Tibial nerve (tissue), 4 donors: ENCODE data around the gene CLPTM1. TPM values are rescaled to one million over a fixed set of nuclear protein-coding genes. Genes with fewer than 3 reads are reported as not detected.

Source experiments
- DNase-seq, 2 donors: peaks; one replicate each; pipeline ENCODE4 v3.0.0-alpha.2; 2019; ENCODE audit warnings: low spot score in 2 of 2
- H3K27ac ChIP-seq, 4 donors: fragments of 200-600 bp; sonication (generic) in 3 of 4; one replicate each; pipeline ENCODE4 v1.5.1; 2017 to 2019; ENCODE audit warnings: mild to moderate bottlenecking in 1 of 4
- H3K27me3 ChIP-seq, 2 donors: fragments of 200-600 bp; sonication (generic) in 1 of 2; one replicate each; pipeline versions ENCODE4 v1.5.1 to v1.6.0; 2017 to 2019
- H3K36me3 ChIP-seq, 3 donors: fragments of 200-600 bp; sonication (generic); one replicate each; pipeline ENCODE4 v1.5.1; 2018 to 2019
- H3K4me1 ChIP-seq, 4 donors: fragments of 200-600 bp; sonication (generic) in 3 of 4; one replicate each; pipeline ENCODE4 v1.5.1; 2017 to 2019
- H3K4me3 ChIP-seq, 4 donors: fragments of 200-600 bp; sonication (generic) in 3 of 4; one replicate each; pipeline ENCODE4 v1.5.1; 2017 to 2019; ENCODE audit warnings: mild to moderate bottlenecking in 1 of 4, moderate library complexity in 1 of 4
- H3K9me3 ChIP-seq, 4 donors: fragments of 200-600 bp; sonication (generic) in 3 of 4; one replicate each; pipeline ENCODE4 v1.5.1; 2017 to 2019
- EP300 ChIP-seq, 2 donors: sonication (generic); formaldehyde crosslinking; IDR thresholded peaks; one replicate each; pipeline ENCODE4 v1.6.1; 2017; ENCODE audit warnings: antibody characterized with exemption in 2 of 2, mild to moderate bottlenecking in 1 of 2
- POLR2A ChIP-seq, 2 donors: fragments of 450-650 bp; IDR thresholded peaks; one replicate each; pipeline ENCODE4 v1.6.1; 2017; ENCODE audit warnings: antibody characterized with exemption in 2 of 2, mild to moderate bottlenecking in 2 of 2, moderate library complexity in 2 of 2
- WGBS, 2 donors: methylation state at CpG; one replicate each; pipeline ENCODE4 v1.1.5; 2018; 5-methylcytosine and 5-hydroxymethylcytosine counted together
- total RNA-seq, 4 donors: library from RNA; depleted of rRNA; stranded (reverse); fragments of >200 nt; gene quantifications; one replicate each; pipeline ENCODE4 v1.1.0, GENCODE V29; 2016
- TF ChIP-seq, protein P1 (sequence below), 5 experiments: fragments of 200-600 bp in 3 of 5; fragments of 450-650 bp in 2 of 5; sonication (generic) in 3 of 5; IDR thresholded peaks; one replicate each; pipeline ENCODE4 v1.5.1; 2016 to 2019; ENCODE audit warnings: antibody characterized with exemption in 5 of 5, mild to moderate bottlenecking in 3 of 5, moderate library complexity in 2 of 5

Gene CLPTM1
- total RNA-seq, 4 donors from 2014 or later: 52.3 to 89.4 (median 74.5) TPM

DNA sequence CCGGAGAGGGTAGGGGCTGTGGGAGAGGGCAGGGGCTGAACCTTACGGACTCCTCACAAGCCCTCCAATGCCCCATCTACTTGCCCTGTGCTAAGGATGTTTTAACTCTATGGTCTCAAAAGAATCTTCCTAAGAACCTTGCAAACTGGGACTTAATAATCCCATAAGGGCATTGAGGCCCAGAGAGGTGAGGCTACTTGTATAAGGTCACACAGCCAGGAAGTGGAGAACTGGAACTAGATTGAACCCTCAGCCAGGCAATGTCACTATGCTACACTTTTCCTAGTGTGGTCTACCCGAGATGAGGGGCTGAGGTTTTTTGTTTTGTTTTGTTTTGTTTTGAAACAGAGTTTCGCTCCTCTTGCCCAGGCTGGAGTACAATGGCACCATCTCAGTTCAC, 23.6 kb upstream of the CLPTM1 start:
- Histone ChIP-seq H3K9me3 (no peaks in the 10 kb centered on the region), H3K4me3 (no peak overlapping the region), H3K4me1 (peaks cover 0 to 21% (median 10%) of the 10 kb centered on the region in 4 donors), H3K27me3 (no peaks in the 10 kb centered on the region), H3K27ac (no peak overlapping the region), H3K36me3 (no peaks in the 10 kb centered on the region)
- no peak for DNase-seq
- TF ChIP-seq EP300 (IDR thresholded peaks at IDR 0.05) (no peak), POLR2A (IDR thresholded peaks at IDR 0.05) (no peak)
- TF ChIP-seq, protein P1, sequence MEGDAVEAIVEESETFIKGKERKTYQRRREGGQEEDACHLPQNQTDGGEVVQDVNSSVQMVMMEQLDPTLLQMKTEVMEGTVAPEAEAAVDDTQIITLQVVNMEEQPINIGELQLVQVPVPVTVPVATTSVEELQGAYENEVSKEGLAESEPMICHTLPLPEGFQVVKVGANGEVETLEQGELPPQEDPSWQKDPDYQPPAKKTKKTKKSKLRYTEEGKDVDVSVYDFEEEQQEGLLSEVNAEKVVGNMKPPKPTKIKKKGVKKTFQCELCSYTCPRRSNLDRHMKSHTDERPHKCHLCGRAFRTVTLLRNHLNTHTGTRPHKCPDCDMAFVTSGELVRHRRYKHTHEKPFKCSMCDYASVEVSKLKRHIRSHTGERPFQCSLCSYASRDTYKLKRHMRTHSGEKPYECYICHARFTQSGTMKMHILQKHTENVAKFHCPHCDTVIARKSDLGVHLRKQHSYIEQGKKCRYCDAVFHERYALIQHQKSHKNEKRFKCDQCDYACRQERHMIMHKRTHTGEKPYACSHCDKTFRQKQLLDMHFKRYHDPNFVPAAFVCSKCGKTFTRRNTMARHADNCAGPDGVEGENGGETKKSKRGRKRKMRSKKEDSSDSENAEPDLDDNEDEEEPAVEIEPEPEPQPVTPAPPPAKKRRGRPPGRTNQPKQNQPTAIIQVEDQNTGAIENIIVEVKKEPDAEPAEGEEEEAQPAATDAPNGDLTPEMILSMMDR (IDR thresholded peaks at IDR 0.05): no peak
- 85 to 87% methylated on average over 4 of the region's 4 CpGs for WGBS, 2 donors

DNA sequence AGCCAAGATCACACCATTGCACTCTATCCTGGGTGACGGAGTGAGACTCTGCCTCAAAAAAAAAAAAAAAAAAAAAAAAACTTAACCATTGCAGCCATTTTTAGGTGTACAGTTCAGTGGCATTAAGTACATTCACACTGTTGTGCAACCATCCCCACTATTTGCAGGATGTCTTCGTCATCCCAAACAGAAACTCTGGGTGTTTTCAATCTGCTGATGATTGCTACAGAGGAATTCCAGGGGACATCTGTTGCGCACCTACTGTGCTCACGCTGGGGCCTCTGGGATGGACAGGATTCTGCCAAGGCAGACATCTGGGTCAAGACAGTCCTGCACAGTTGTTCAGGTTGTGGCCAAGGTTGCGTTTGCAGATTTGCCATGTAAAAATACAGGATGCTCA, 15.5 kb upstream of the CLPTM1 start:
- no peak for TF ChIP-seq EP300 (IDR thresholded peaks at IDR 0.05)
- TF ChIP-seq POLR2A (IDR thresholded peaks at IDR 0.05): no peak
- TF ChIP-seq, protein P1 (IDR thresholded peaks at IDR 0.05): no peak
- DNase-seq: no peak
- Histone ChIP-seq H3K27ac (no peak overlapping the region), H3K9me3 (no peaks in the 10 kb centered on the region), H3K27me3 (no peaks in the 10 kb centered on the region), H3K4me3 (no peak overlapping the region), H3K36me3 (no peaks in the 10 kb centered on the region), H3K4me1 (peaks cover 0 to 6% (median 0%) of the 10 kb centered on the region in 4 donors)
- WGBS, 2 donors: 72 to 85% methylated on average over 5 of the region's 5 CpGs

DNA sequence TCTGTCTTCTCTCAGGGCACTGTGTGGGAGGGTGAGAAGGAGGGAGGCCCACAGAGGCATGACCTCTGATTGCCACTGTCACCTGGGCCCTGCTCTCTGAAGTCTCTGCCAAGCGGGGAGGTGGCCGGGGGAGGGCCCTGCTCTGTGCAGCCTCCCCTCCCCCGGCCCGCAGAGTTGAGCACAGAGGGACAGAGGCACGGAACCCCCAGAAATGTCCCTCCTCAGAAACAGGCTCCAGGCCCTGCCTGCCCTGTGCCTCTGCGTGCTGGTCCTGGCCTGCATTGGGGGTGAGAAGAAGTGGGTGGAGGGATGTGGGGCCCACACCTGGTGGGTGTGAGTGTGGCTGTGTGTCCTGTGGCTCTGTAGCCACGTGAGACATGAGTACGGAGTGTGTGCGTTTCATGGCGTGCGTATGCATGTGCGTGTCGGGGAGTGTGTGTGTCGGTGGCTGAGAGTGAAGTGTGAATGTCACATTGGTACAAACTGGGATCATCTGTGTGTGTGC, 13.1 kb upstream of the CLPTM1 start, which contains the start of gene APOC4:
Gene APOC4, plus strand, starts transcription at position 171 of the 505 bp plus-strand sequence. Its CDS starts 41 bp downstream, at position 212.
- H3K4me1 ChIP-seq: no peaks in the 10 kb centered on the region
- no peak within 1 kb of the TSS for H3K27ac ChIP-seq
- 82% methylated on average over 14 of the region's 14 CpGs for WGBS, 2 donors
- DNase-seq: no peak
- H3K36me3 ChIP-seq: no peaks in the 10 kb centered on the region
- no peaks in the 10 kb centered on the region for H3K9me3 ChIP-seq
- no peaks in the 10 kb centered on the region for H3K27me3 ChIP-seq
- no peak within 1 kb of the TSS for H3K4me3 ChIP-seq
- TF ChIP-seq POLR2A (IDR thresholded peaks at IDR 0.05) (no peak), EP300 (IDR thresholded peaks at IDR 0.05) (no peak)
- TF ChIP-seq, protein P1 (IDR thresholded peaks at IDR 0.05): no peak

DNA sequence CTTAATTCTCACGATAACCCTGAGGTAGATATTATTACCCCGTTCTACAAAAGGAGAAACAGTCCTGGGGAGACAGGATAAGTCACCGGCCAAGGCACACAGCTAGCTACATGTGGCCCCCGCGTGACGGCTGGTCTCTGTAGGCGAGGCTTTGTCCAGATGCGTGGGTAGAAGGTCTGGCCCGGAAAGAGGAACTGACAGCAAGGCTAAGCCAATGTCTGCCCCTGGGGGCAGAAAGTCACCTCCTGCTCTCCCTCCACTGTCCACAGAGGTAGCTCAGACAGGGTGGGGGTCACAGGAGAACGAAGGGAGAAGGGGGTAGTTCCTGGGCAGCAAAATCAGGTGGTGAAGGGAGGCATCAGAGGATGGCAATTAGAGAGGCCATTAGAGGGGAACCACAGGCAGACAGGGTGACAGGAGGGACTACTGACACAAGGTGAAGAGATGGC, 11.4 kb upstream of the CLPTM1 start:
- Histone ChIP-seq H3K27me3 (no peaks in the 10 kb centered on the region), H3K4me3 (no peak overlapping the region), H3K4me1 (no peaks in the 10 kb centered on the region), H3K27ac (no peak overlapping the region), H3K9me3 (no peaks in the 10 kb centered on the region), H3K36me3 (no peaks in the 10 kb centered on the region)
- TF ChIP-seq, protein P1 (IDR thresholded peaks at IDR 0.05): no peak
- no peak for TF ChIP-seq EP300 (IDR thresholded peaks at IDR 0.05)
- no peak for TF ChIP-seq POLR2A (IDR thresholded peaks at IDR 0.05)
- WGBS, 2 donors: 32 to 38% methylated on average over 10 of the region's 10 CpGs
- peak; percentile 35 to 41 for DNase-seq

DNA sequence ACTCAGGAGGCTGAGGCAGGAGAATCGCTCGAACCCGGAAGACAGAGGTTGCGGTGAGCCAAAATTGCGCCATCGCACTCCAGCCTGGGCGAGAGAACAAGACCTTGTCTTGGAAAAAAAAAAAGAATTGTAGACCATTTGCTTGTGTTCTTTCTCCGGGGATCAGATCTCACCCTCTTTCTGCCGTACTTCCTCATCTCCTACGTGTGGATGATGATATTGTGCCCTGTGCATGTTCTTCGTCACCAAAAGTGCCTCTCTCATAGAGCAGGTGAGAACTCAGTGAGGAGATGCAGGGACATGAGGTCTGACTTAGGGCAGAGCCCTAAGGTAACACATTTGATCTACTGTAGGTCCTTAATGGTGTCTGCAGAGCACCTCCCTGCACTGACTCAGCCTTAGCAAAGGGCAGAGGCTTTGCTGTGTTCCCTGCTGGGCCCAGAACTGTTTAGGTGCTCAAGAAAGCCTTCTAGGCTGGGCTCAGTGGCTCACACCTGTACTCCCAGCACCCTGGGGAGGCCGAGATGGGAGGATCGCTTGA, 8.1 kb upstream of the CLPTM1 start:
- DNase-seq: no peak
- Histone ChIP-seq H3K27ac (no peak overlapping the region), H3K4me1 (peaks cover 0 to 19% (median 8%) of the 10 kb centered on the region in 4 donors), H3K4me3 (no peak overlapping the region), H3K36me3 (peaks cover 0 to 15% (median 0%) of the 10 kb centered on the region in 3 donors), H3K27me3 (no peaks in the 10 kb centered on the region), H3K9me3 (no peaks in the 10 kb centered on the region)
- 88 to 92% methylated on average over 13 of the region's 13 CpGs for WGBS, 2 donors
- TF ChIP-seq EP300 (IDR thresholded peaks at IDR 0.05) (no peak), POLR2A (IDR thresholded peaks at IDR 0.05) (no peak)
- TF ChIP-seq, protein P1 (IDR thresholded peaks at IDR 0.05): no peak
